Thyroid gland (tissue), 4 donors: ENCODE data around the gene GPC5. TPM values are rescaled to one million over a fixed set of nuclear protein-coding genes. Genes with fewer than 3 reads are reported as not detected.

Experiments used
- DNase-seq, 2 donors: peaks; one replicate each; pipeline ENCODE4 v3.0.0-alpha.2; 2019
- H3K27ac ChIP-seq, 3 donors: fragments of 200-600 bp; sonication (generic); 1 replicate in 2 of 3; 2 replicates in 1 of 3; pipeline ENCODE4 v1.5.1; 2016 to 2019; ENCODE audit warnings: mild to moderate bottlenecking in 1 of 3, moderate library complexity in 1 of 3
- H3K27me3 ChIP-seq: fragments of 200-600 bp; sonication (generic); one replicate; pipeline ENCODE4 v1.5.1; 2019
- H3K36me3 ChIP-seq, 2 donors: fragments of 200-600 bp; sonication (generic); one replicate each; pipeline ENCODE4 v1.5.1; 2016 to 2019
- H3K4me1 ChIP-seq, 2 donors: fragments of 200-600 bp; sonication (generic); one replicate each; pipeline ENCODE4 v1.5.1; 2017 to 2019
- H3K4me3 ChIP-seq, 3 donors: fragments of 200-600 bp; sonication (generic); replicated peaks in 1 of 3; 1 replicate in 2 of 3; 2 replicates in 1 of 3; pipeline ENCODE4 v1.5.1; 2016; ENCODE audit warnings: mild to moderate bottlenecking in 1 of 3
- H3K9me3 ChIP-seq: fragments of 200-600 bp; sonication (generic); one replicate; pipeline ENCODE4 v1.5.1; 2017
- POLR2A ChIP-seq, 2 donors: fragments of 450-650 bp; IDR thresholded peaks; one replicate each; pipeline ENCODE4 v1.6.1; 2017; ENCODE audit warnings: antibody characterized with exemption in 2 of 2, mild to moderate bottlenecking in 2 of 2, moderate library complexity in 1 of 2
- whole genome bisulfite sequencing, 2 donors: methylation state at CpG; one replicate each; pipeline ENCODE4 v1.1.5; 2017; 5-methylcytosine and 5-hydroxymethylcytosine counted together
- intact Hi-C: fragments of 100-400 bp; cut with DNase I; formaldehyde crosslinking; loops from one replicate; pipeline ENCODE4 v1.15.1; 2023
- total RNA-seq, 4 donors: library from RNA; depleted of rRNA; stranded (reverse); fragments of >200 nt; gene quantifications; one replicate each; pipeline ENCODE4 v1.2.3, GENCODE V29; 2016
- TF ChIP-seq, protein P1 (sequence below), 6 experiments: fragments of 200-600 bp in 3 of 6; fragments of 450-650 bp in 3 of 6; sonication (generic) in 3 of 6; IDR thresholded peaks; one replicate each; pipeline ENCODE4 v1.5.1; 2016 to 2019; ENCODE audit warnings: antibody characterized with exemption in 6 of 6, mild to moderate bottlenecking in 2 of 6, inconsistent platforms in 1 of 6, moderate library complexity in 1 of 6

The GPC5 gene
- total RNA-seq, 4 donors from 2014 or later: 0.67 to 2.3 (median 1.3) TPM

DNA sequence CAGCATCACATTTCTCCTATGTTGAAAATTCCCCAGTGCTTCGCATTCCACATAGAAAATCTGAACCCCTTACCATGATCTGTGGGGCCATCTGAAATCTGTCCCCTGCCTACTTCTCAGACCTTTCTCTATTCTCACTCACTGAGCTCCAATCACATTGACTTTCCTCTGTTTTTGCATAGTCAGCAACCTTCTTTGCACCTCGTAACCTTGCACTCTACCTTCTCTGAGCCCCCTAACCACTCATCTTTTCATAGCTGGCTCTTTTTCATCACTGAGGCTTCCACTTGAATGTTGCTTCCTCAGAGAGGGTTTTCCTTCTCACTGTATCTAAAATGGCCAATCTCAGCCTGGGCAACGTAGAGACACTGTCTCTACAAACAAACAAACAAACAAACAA is 286.3 kb downstream of the GPC5 start:
- Histone ChIP-seq H3K36me3 (no peaks in the 10 kb centered on the region), H3K9me3 (no peaks in the 10 kb centered on the region), H3K4me3 (no peak overlapping the region), H3K27ac (no peak overlapping the region), H3K27me3 (no peaks in the 10 kb centered on the region), H3K4me1 (no peaks in the 10 kb centered on the region)
- WGBS, 2 donors: 73 to 79% methylated on average over 3 of the region's 3 CpGs
- intact Hi-C loops: no loop called here
- DNase-seq: no peak
- no peak for TF ChIP-seq POLR2A (IDR thresholded peaks at IDR 0.05)
- TF ChIP-seq, protein P1, sequence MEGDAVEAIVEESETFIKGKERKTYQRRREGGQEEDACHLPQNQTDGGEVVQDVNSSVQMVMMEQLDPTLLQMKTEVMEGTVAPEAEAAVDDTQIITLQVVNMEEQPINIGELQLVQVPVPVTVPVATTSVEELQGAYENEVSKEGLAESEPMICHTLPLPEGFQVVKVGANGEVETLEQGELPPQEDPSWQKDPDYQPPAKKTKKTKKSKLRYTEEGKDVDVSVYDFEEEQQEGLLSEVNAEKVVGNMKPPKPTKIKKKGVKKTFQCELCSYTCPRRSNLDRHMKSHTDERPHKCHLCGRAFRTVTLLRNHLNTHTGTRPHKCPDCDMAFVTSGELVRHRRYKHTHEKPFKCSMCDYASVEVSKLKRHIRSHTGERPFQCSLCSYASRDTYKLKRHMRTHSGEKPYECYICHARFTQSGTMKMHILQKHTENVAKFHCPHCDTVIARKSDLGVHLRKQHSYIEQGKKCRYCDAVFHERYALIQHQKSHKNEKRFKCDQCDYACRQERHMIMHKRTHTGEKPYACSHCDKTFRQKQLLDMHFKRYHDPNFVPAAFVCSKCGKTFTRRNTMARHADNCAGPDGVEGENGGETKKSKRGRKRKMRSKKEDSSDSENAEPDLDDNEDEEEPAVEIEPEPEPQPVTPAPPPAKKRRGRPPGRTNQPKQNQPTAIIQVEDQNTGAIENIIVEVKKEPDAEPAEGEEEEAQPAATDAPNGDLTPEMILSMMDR (IDR thresholded peaks at IDR 0.05): no peak

DNA sequence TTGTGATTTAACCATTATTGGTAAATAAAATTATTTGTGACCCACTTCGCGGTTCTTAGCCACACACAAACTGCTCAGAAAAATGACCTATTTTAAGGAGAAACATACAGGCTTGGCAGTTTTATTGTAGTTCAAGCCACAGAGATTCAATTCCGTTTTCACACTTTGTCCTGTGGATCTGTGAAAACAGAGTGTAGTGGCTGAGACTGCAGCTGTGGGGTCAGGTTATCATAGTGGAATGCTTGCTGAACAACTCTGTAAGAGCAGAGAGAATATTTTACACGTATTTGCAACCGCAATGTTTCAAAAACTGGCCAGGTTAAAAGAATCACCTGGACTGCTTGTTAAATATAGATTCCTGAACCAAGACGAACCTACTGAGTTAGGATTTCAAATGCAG is 292.5 kb downstream of the GPC5 start:
- 69 to 70% methylated on average over 6 of the region's 6 CpGs for WGBS, 2 donors
- Histone ChIP-seq H3K9me3 (no peaks in the 10 kb centered on the region), H3K27ac (no peak overlapping the region), H3K4me3 (no peak overlapping the region), H3K36me3 (no peaks in the 10 kb centered on the region), H3K27me3 (no peaks in the 10 kb centered on the region), H3K4me1 (no peaks in the 10 kb centered on the region)
- TF ChIP-seq, protein P1 (IDR thresholded peaks at IDR 0.05): no peak
- no peak for TF ChIP-seq POLR2A (IDR thresholded peaks at IDR 0.05)
- intact Hi-C loops: no loop called here
- DNase-seq: no peak

DNA sequence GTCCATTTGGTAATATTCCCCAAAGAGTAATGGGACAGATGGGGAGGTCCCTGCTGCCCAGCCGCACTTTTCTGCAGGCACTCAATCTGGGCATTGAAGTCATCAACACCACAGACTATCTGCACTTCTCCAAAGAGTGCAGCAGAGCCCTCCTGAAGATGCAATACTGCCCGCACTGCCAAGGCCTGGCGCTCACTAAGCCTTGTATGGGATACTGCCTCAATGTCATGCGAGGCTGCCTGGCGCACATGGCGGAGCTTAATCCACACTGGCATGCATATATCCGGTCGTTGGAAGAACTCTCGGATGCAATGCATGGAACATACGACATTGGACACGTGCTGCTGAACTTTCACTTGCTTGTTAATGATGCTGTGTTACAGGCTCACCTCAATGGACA is 295.0 kb downstream of the GPC5 start:
- no peaks in the 10 kb centered on the region for H3K9me3 ChIP-seq
- H3K36me3 ChIP-seq: no peaks in the 10 kb centered on the region
- no peaks in the 10 kb centered on the region for H3K4me1 ChIP-seq
- H3K27ac ChIP-seq: no peak overlapping the region
- intact Hi-C loops: no loop called here
- no peak overlapping the region for H3K4me3 ChIP-seq
- no peak for DNase-seq
- 96 to 98% methylated on average over 9 to 11 of the region's 11 CpGs for WGBS, 2 donors
- no peaks in the 10 kb centered on the region for H3K27me3 ChIP-seq
- TF ChIP-seq, protein P1 (IDR thresholded peaks at IDR 0.05): no peak
- no peak for TF ChIP-seq POLR2A (IDR thresholded peaks at IDR 0.05)

GRCh38 chr13:91698308-91698707 is 299.9 kb downstream of the GPC5 start:
- H3K27ac ChIP-seq: no peak overlapping the region
- no peaks in the 10 kb centered on the region for H3K27me3 ChIP-seq
- no peak overlapping the region for H3K4me3 ChIP-seq
- H3K36me3 ChIP-seq: no peaks in the 10 kb centered on the region
- no peak for DNase-seq
- 93 to 96% methylated on average over 2 of the region's 2 CpGs for WGBS, 2 donors
- no peaks in the 10 kb centered on the region for H3K9me3 ChIP-seq
- intact Hi-C loops: no loop called here
- H3K4me1 ChIP-seq: no peaks in the 10 kb centered on the region
- no peak for TF ChIP-seq POLR2A (IDR thresholded peaks at IDR 0.05)

GRCh38 chr13:91698767-91699166 is 300.3 kb downstream of the GPC5 start:
- intact Hi-C loops: no loop called here
- no peak for TF ChIP-seq POLR2A (IDR thresholded peaks at IDR 0.05)
- no peaks in the 10 kb centered on the region for H3K36me3 ChIP-seq
- H3K4me3 ChIP-seq: no peak overlapping the region
- no peak overlapping the region for H3K27ac ChIP-seq
- no peaks in the 10 kb centered on the region for H3K4me1 ChIP-seq
- H3K27me3 ChIP-seq: no peaks in the 10 kb centered on the region
- DNase-seq: no peak
- no peaks in the 10 kb centered on the region for H3K9me3 ChIP-seq
- 88 to 91% methylated on average over 3 of the region's 3 CpGs for WGBS, 2 donors

DNA sequence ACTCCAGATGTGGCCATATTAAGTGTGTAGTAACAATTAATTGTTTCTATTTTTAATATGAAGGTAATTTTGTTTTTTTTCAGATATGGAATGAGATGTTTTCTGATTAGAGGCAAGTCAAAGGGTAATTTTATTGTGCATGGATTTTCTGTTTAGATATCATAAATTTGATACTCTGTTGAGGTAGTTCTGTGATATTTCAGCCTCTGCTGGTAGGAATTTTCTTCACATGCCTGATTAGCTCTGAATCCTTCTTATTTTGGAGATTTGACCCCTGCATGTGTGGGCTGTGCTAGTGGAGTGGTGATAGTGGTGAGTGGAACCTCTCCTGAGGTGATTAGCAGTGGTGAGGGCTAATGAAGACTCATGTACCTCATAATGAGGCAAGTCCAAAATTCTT is 301.4 kb downstream of the GPC5 start:
- TF ChIP-seq POLR2A (IDR thresholded peaks at IDR 0.05): no peak
- H3K27me3 ChIP-seq: no peaks in the 10 kb centered on the region

DNA sequence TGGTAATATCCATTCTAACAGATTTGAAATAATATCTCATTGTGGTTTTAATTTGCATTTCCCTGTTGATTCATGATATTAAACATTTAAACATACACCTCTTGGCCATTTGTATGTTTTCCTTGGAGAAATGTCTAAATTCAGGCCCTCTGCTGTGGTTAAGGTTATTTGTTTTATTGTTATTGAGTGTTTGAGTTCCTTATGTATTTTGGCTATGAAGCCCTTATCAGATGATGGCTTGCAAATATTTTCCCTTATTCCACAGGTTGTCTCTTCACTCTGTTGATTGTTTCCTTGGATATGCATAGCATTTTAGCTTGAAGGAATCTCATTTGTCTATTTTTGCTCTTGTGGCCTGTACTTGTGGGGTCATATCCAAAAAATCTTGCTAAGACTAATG is 303.6 kb downstream of the GPC5 start:
- Histone ChIP-seq H3K27me3 (no peaks in the 10 kb centered on the region), H3K27ac (no peak overlapping the region), H3K4me1 (no peaks in the 10 kb centered on the region), H3K4me3 (no peak overlapping the region), H3K36me3 (no peaks in the 10 kb centered on the region), H3K9me3 (no peaks in the 10 kb centered on the region)
- TF ChIP-seq, protein P1 (IDR thresholded peaks at IDR 0.05): no peak
- TF ChIP-seq POLR2A (IDR thresholded peaks at IDR 0.05): no peak
- no peak for DNase-seq
- intact Hi-C loops: no loop called here

More for the DNA sequence above, 301.4 kb downstream of the GPC5 start:
- Histone ChIP-seq H3K4me3 (no peak overlapping the region), H3K27ac (no peak overlapping the region), H3K4me1 (no peaks in the 10 kb centered on the region), H3K9me3 (no peaks in the 10 kb centered on the region), H3K36me3 (no peaks in the 10 kb centered on the region)
- no peak for DNase-seq
- intact Hi-C loops: no loop called here
